Stimulated activated CD8-positive, alpha-beta memory T cell treated with anti-CD3 and anti-CD28 coated beads, Interleukin-12 subunit alpha, Interleukin-12 subunit beta, amount 100 ng/mL, for 1 hour (primary cell): Measurements from ENCODE around the gene ZNF483.
"Not testable (repeated sequence)": the region's sequence is repeated elsewhere in the genome, so short reads cannot be mapped to it uniquely, and the experiment has no call there.

Experiments
- DNase-seq: peaks from one replicate; pipeline ENCODE4 v3.0.0-alpha.2; 2020; ENCODE audit warnings: low read depth

Gene ZNF483

DNA sequence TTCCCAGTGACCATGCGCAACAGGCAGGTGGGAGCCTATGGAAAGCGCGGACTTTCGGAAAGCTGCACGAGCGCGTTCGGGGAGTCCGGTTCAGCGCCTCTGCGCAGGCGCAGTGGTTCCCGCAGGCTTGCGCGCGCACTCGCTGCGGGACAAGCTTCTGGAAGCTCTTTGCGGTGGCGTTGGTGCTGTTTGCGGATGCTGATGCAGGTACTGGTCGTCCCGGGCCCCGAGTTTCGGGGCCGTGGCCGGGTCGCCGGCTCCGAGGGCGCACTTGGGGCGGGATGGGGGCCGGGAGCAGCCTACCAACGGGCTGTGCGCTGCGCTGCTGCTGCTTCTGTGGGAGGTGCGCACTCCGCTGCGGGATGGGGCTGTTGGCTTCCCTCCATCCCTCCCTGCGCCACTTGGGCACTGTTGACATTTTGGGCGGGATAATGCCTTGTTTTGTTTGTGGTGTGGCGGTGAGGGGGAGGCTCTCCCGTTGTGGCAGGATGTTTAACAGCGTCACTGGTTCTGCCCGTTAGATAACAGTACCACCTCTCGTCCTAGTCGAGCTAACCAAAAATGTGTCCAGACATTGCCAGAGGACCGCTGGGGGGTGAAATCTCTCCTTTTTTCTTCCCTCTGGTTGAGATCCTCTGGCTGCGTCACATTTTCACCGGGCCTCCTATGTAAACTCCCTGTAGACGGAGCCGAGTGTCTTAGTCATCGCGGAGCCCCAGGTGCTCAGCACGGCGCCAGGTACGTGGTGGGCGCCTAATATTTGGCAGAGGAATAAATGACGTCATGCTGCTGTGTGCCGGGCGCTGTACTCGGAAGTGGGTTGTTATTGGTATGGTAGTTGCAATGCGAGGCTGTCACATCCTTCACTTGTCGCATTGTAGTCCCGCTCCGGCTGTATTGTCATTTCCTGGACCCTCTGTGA lies at the start of gene ZNF483:
Gene ZNF483 (plus strand): TSS at position 124 of the 922 bp plus-strand sequence. CDS start 2,217 bp downstream, outside the sequence.
- peak; percentile 52 for DNase-seq

GRCh38 chr9:111475195-111475594 lies 49.8 kb upstream of the ZNF483 start:
- no peak for DNase-seq

DNA sequence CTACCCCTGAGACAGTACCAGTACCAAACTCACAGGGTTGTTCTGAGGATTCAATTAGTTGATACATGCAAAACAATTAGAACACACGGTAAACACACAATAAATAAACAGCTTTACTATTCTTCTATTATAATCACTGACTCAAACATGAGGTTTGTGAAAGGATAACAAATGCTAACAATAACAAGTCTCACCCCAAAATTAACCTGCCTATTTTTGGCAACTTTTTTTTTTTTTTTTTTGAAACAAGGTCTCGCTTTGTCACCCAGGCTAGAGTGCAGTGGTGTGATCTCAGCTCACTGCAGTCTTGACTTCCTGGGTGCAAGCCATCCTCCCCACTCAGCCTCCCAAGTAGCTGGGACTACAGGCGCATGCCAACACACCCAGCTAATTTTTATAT lies 47.3 kb upstream of the ZNF483 start:
- no peak for DNase-seq

GRCh38 chr9:111481885-111482636 lies 42.9 kb upstream of the ZNF483 start:
- DNase-seq = no peak

DNA sequence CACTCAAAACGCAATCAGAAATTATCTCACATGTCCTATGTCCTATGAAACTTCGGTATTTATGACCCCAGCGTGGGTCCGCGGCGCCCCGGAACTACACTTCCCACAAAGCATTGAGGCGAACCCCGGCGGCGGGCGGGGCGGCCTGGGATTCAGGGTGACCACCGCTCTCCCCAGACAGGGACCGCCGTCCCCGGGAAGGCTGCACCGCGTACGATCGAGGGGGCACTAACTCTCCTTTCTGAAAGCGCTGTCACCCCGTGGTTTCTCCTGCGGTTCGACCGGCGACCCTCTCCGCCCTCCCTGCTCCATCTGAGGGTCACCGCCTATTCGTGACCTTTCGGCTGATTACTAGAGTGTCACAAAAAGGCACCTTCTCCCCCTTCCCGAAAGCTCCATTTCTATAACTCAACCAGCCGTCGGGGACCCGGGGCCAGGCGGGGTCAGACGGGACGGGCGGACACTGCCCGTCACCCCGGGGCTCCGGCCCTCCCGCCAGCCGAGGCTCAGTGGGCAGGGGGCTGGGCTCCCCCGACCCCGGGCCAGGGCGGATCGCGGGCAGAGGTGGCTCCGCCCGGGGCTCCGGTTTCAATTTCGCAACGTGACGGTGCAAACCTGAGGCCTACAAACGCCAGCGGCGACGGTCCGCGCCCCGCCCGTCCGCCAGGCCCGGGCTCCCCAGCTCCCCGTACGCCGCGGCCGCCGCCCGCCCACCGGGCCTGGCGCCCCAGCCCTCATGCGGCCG lies 42.1 kb upstream of the ZNF483 start:
- DNase-seq = peak; percentile 36

- peak; percentile 25 for DNase-seq
These were observed 41.5 kb upstream of the ZNF483 start for GRCh38 chr9:111483439-111483857.

DNA sequence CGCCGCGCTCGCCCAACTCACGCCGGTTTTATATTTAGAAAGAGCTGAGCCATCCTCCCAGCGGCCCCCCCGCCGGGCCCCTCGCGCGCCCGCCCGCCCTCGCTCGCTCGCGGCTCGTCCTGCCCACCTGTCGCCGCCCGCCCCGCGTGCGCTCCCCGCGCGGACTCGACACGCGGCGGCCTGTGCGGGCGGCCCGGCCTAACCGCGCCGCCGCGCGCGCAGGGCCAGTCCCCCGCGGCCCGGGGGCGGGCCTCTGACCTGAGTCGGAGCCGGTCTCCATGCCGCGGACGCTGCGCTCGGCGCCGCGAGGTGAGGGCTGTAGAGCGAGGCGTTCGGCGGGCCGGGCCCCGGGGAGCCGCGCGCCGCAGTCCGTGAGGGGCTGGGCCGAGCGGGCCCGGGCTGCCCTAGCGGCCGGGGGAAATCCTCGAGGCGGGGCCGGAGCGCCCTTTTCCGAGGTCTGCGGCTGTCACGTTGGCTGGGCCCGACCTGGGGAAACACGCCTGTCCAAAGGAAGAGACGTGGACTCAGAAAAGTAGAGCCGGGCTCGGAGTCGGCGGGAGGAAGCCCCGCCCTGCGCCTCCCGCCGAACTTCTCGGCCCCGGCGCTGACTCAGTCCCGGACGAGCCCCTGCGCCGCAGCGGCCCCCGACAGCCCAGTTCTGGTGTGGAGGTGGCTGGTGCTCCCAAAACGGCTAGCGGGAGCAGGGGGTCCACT lies 41.0 kb upstream of the ZNF483 start, which contains the start of gene ECPAS:
Gene ECPAS (minus strand): TSS at position 526 of the 714 bp plus-strand sequence. CDS start 11,465 bp downstream, outside the sequence.
- DNase-seq = peak; percentile 39

- DNase-seq = no peak
These were observed 40.4 kb upstream of the ZNF483 start for GRCh38 chr9:111484572-111484894.

- DNase-seq = not testable (repeated sequence)
These were observed 27.8 kb upstream of the ZNF483 start for GRCh38 chr9:111497196-111497595.

- DNase-seq = no peak
These were observed 23.9 kb upstream of the ZNF483 start for GRCh38 chr9:111501005-111501562.

- no peak for DNase-seq
These were observed 23.3 kb upstream of the ZNF483 start for GRCh38 chr9:111501648-111502047.

DNA sequence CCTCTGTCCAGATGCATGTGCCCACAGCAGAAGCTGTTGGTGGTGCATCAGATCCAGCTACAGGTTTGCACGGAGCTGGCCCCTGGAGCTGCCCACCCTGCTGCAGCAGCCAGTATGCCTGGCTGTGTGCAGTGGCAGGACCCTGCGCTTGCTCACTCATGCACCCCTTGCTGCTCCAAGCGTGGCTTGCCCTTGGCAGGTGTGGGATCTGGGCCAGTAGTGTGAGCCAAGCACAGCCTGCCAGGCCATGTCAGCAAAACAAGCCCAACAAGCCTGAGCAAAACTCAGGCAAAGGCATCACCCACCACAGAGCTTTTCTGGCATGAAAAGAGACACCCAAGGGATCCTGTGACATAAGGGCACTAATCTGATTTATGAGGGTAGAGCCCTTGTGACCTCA lies 22.5 kb upstream of the ZNF483 start:
- no peak for DNase-seq

DNA sequence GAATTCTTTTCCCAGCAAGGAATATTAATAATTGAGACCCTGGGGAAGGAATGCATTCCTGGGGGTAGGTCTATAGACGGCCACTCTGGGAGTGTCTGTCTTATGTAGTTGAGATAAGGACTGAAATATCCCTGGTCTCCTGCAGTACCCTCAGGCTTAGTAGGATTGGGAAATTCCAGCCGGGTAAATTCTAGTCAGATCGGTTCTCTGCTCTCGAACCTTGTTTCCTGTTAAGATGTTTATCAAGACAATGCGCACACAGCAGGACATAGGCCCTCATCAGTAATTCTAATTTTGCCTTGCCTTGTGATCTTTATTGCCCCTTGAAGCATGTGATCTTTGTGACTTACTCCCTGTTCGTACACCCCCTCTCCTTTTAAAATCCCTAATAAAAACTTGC lies 13.4 kb upstream of the ZNF483 start:
- DNase-seq = not testable (repeated sequence)

DNA sequence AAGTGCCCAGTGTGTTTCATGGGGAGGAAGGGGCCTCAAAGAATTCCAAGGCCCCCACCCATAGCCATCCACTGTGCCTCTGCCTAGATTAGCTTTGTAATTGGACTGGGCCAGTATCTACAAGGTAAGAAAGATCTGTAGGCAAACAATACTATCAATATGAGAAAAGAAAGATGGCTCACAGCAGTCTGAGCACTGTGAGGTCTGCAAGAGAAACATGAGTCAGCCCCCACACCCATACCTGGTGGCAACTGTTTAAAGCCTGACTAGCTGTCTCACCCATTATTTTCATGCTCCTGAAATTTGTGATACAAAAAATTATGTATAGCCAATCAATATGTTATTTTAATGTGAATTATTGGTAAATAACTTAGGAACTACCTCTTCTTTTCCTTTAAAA lies 10.0 kb upstream of the ZNF483 start:
- no peak for DNase-seq

DNA sequence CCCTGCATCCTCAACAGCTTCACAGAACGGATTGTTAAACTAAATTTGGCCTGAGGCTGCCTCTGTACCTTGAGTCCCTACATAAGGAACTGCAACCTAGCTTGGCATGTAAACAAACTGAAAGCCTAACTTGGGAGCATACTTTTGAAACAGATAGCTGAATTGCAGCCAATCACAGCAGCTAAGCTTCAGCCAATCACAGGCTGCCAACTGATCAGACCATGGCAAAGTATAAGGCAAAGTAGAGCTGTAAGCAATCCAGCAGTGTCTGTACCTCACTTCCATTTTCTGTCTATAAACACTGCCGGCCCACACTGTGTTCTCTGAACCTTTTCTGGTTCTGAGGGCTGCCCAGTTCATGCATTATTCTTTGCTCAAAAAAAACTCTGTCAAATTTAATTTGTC lies 8.9 kb upstream of the ZNF483 start:
- no peak for DNase-seq

DNA sequence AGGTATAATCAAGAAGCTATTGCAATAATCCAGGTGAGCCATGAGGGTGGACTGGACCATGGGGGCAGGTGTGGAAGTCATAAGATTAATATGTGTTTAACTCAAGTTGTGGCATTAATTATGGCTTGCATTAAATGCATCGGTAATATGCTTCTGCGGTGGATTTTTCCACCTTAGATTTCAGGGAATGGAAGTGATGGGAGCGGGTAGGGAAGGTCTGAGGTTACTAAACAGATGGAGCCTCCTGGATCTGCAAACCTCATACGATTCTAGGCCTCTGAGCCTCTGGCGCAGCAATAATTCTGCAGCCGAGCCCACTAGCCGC lies 286 bp upstream of the ZNF483 start:
- DNase-seq = no peak

- DNase-seq = no peak
These were observed 2.4 kb downstream of the ZNF483 start for GRCh38 chr9:111527347-111527746.

GRCh38 chr9:111529787-111530186 lies 4.8 kb downstream of the ZNF483 start:
- no peak for DNase-seq

DNA sequence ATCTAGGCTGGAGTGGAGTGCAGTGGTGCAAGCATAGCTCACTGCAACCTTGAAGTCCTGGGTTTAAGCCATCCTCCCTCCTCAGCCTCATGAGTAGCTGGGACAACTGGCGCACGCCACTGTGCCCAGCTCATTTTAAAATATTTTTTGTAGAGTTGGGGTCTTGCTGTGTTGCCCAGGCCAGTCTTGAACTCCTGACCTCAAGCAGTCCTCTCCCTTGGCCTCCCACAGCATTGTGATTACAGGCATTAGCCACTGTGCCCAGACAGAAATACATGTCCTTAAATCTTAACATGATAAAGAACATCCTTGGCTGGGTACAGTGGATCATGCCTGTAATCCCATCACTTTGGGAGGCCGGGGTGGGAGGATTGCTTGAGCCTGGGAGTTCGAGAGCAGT lies 6.7 kb downstream of the ZNF483 start:
- DNase-seq = no peak

DNA sequence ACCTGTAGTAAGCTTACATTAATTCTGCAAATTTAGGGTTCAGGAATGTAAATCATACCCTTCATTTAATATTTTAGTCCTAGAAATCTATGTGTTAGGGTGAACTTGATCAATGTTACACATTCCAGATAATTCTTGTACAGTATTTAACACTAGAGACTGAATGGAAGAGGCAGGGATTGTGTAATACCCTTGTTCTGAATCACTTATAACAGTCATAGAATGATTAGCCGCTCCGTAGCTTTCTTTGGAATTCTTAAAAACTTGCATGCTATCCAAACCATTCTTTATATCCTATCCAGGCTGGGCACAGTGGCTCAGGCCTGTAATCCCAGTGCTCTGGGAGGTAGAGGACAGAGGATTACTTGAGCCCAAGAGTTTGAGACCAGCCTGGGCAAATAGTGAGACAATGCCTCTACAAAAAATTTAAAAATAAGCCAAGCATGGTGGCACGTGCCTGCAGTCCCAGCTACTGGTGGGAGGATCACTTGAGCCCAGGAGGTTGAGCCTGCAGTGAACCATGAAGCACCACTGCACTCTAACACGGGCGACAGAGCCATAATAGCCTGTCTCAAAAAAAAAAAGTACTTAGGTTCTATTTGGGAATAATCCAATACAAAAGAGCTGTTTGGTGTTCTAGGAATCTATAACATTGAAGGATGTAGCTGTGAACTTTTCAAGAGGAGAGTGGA lies 8.3 kb downstream of the ZNF483 start:
- DNase-seq = no peak
